ENCODE data around the gene COL23A1.

COL23A1 gene

GRCh38 chr5:178469975-178470759, 120.0 kb downstream of the COL23A1 start:
- no peak for DNase-seq

GRCh38 chr5:178469011-178469974, 120.9 kb downstream of the COL23A1 start:
- DNase-seq = no peak

GRCh38 chr5:178468196-178468685, 122.0 kb downstream of the COL23A1 start:
- no peak for DNase-seq

GRCh38 chr5:178467568-178468195, 122.5 kb downstream of the COL23A1 start:
- no peak for DNase-seq

GRCh38 chr5:178467205-178467567, 123.0 kb downstream of the COL23A1 start:
- DNase-seq = no peak

GRCh38 chr5:178466342-178466741, 123.9 kb downstream of the COL23A1 start:
- no peak for DNase-seq

GRCh38 chr5:178465861-178466288, 124.3 kb downstream of the COL23A1 start:
- no peak for DNase-seq

- DNase-seq = no peak
Observed at GRCh38 chr5:178465228-178465860, 124.8 kb downstream of the COL23A1 start.

- DNase-seq = no peak
Observed at GRCh38 chr5:178464431-178465048, 125.7 kb downstream of the COL23A1 start.

- no peak for DNase-seq
Observed at GRCh38 chr5:178463321-178464155, 126.7 kb downstream of the COL23A1 start.

- no peak for DNase-seq
Observed at GRCh38 chr5:178462816-178463215, 127.4 kb downstream of the COL23A1 start.

GRCh38 chr5:178462076-178462475, 128.1 kb downstream of the COL23A1 start:
- DNase-seq = no peak

GRCh38 chr5:178461004-178461730, 129.0 kb downstream of the COL23A1 start:
- DNase-seq = peak in 1 of 2 experiments; percentile 13

GRCh38 chr5:178460598-178460997, 129.6 kb downstream of the COL23A1 start:
- DNase-seq = no peak

GRCh38 chr5:178460174-178460573, 130.0 kb downstream of the COL23A1 start:
- DNase-seq = no peak

GRCh38 chr5:178458140-178458539, 132.1 kb downstream of the COL23A1 start:
- DNase-seq = no peak

- DNase-seq = no peak
Observed at GRCh38 chr5:178457471-178457870, 132.7 kb downstream of the COL23A1 start.

GRCh38 chr5:178455480-178455835, 134.7 kb downstream of the COL23A1 start:
- DNase-seq = no peak

GRCh38 chr5:178454821-178455479, 135.2 kb downstream of the COL23A1 start:
- no peak for DNase-seq

GRCh38 chr5:178454303-178454702, 135.9 kb downstream of the COL23A1 start:
- DNase-seq = no peak
